C4-2B (cell line): Measurements from ENCODE around the gene INSR.

Source experiments
- CTCF ChIP-seq: fragments of 450-650 bp; conservative IDR thresholded peaks from 2 replicates; pipeline ENCODE4 v1.5.1; 2017; ENCODE audit warnings: mild to moderate bottlenecking
- ZFX ChIP-seq: fragments of 450-650 bp; IDR thresholded peaks from 2 replicates; pipeline ENCODE4 v1.6.1; 2017

GRCh38 chr19:7250951-7251350, 43.3 kb downstream of the INSR start:
- TF ChIP-seq CTCF (no peak), ZFX (no peak)
